Measurements from ENCODE around the gene RSU1. TPM values are rescaled to one million over a fixed set of nuclear protein-coding genes. Genes with fewer than 3 reads are reported as not detected.
A peak's percentile ranks its signal among the peaks of the same experiment; 100 is the strongest.

RSU1 gene
- total and polyA plus RNA-seq, 2 donors (not counting 3 experiments of a cell fraction or from before 2014, with no cell fraction given) = 80.2 to 104 TPM

- peak overlapping the region; percentile 98 for H3K27ac ChIP-seq (ENCODE audit: insufficient read depth, low read depth, low read length)
- H3K27me3 ChIP-seq (ENCODE audit: control insufficient read depth in 2 of 2, insufficient read depth in 2 of 2, low read length in 2 of 2) = no peaks in the 10 kb centered on the region
- FAIRE-seq (peak; percentile 99), DNase-seq (ENCODE audit: low read depth, low spot score) (peak; percentile 98)
- H3K4me1 ChIP-seq (ENCODE audit: control insufficient read depth, extremely low read depth, insufficient read depth, low read length) = peaks cover 40% of the 10 kb centered on the region
- dilution Hi-C loops (cut with MboI; ENCODE audit: extremely low pct_ligation_motif_present, low sequenced_read_pairs) = no loop called here
- peak overlapping the region; percentile 74 for H3K9ac ChIP-seq (replicated peaks; ENCODE audit: extremely low read depth, insufficient read depth, low read length)
- H3K9me1 ChIP-seq (replicated peaks; ENCODE audit: control insufficient read depth, extremely low read depth, insufficient read depth, low read length) = no peaks in the 10 kb centered on the region
- TF ChIP-seq POLR2A (IDR thresholded peaks at IDR 0.05; ENCODE audit: low read depth, low read length) = peak; percentile 78
- peak; percentile 92 for TF ChIP-seq POLR2AphosphoS5 (IDR thresholded peaks at IDR 0.05; ENCODE audit: insufficient read depth, low read depth, low read length)
- TF ChIP-seq JUN (IDR thresholded peaks at IDR 0.05; ENCODE audit: borderline replicate concordance, insufficient read depth, insufficient read length, low read depth) = peak; percentile 55
- TF ChIP-seq, protein P1, sequence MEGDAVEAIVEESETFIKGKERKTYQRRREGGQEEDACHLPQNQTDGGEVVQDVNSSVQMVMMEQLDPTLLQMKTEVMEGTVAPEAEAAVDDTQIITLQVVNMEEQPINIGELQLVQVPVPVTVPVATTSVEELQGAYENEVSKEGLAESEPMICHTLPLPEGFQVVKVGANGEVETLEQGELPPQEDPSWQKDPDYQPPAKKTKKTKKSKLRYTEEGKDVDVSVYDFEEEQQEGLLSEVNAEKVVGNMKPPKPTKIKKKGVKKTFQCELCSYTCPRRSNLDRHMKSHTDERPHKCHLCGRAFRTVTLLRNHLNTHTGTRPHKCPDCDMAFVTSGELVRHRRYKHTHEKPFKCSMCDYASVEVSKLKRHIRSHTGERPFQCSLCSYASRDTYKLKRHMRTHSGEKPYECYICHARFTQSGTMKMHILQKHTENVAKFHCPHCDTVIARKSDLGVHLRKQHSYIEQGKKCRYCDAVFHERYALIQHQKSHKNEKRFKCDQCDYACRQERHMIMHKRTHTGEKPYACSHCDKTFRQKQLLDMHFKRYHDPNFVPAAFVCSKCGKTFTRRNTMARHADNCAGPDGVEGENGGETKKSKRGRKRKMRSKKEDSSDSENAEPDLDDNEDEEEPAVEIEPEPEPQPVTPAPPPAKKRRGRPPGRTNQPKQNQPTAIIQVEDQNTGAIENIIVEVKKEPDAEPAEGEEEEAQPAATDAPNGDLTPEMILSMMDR (IDR thresholded peaks at IDR 0.05; ENCODE audit: extremely low read depth in 1 of 2, insufficient read depth in 1 of 2, low read depth in 1 of 2, low read length in 2 of 2) = no peak
- TF ChIP-seq GATA2 (IDR thresholded peaks at IDR 0.05; ENCODE audit: insufficient read depth, insufficient read length, low read depth, low read length) = no peak
- TF ChIP-seq MAX (IDR thresholded peaks at IDR 0.05; ENCODE audit: insufficient read depth, insufficient read length) = peak; percentile 43
- TF ChIP-seq FOS (IDR thresholded peaks at IDR 0.05; ENCODE audit: borderline replicate concordance, insufficient read depth, low read length) = peak; percentile 27
- no peak for TF ChIP-seq MYC (IDR thresholded peaks at IDR 0.05; ENCODE audit: low read depth, low read length)
- TF ChIP-seq EZH2 (IDR thresholded peaks at IDR 0.05; ENCODE audit: borderline replicate concordance, low read depth, low read length, severe bottlenecking) = no peak
- intact Hi-C loops (cut with micrococcal nuclease) = loop anchor here (1.0 to 5.0 kb wide), 4 partner anchors 15 to 680 kb away; partner anchors contain the start of gene RSU1
- H3K79me2 ChIP-seq (ENCODE audit: control insufficient read depth, insufficient read depth, low read length) = no peaks in the 10 kb centered on the region
- peak overlapping the region; percentile 55 for H3K4me2 ChIP-seq (ENCODE audit: insufficient read depth, low read length)
- no peaks in the 10 kb centered on the region for H4K20me1 ChIP-seq (replicated peaks; ENCODE audit: control insufficient read depth, extremely low read depth, insufficient read depth, low read length)
- no peaks in the 10 kb centered on the region for H3K36me3 ChIP-seq (ENCODE audit: control insufficient read depth in 2 of 2, extremely low read depth in 1 of 2, insufficient read depth in 2 of 2, low read length in 2 of 2)
- TSS peak; percentile 11 for BruUV-seq (replicated peaks)
- H2AFZ ChIP-seq (ENCODE audit: low read depth, low read length) = peak overlapping the region; percentile 63
- ChIA-PET CTCF (interaction anchor here (0.6 to 2.4 kb wide), 11 partner anchors 10 to 458 kb away, joined by 3 to 11 read pairs (median 4); partner anchors contain the start of gene RSU1), POLR2A (interaction anchor here (0.6 to 1.7 kb wide), 5 partner anchors 16 to 399 kb away, joined by 4 to 5 read pairs (median 4); partner anchors contain the start of genes RSU1 and VIM)
- no peaks in the 10 kb centered on the region for H3K9me3 ChIP-seq (replicated peaks; ENCODE audit: control insufficient read depth, insufficient read depth, low read length)
- no peak overlapping the region for H3K4me3 ChIP-seq (replicated peaks in 1 of 3; ENCODE audit: insufficient read depth in 1 of 3, low read depth in 1 of 3, low read length in 3 of 3)
Measured at GRCh38 chr10:16832351-16833080, 15.3 kb upstream of the RSU1 start.
